GM18520 (cell line): Measurements from ENCODE around the gene FANCM.
"Not testable (repeated sequence)": the region's sequence is repeated elsewhere in the genome, so short reads cannot be mapped to it uniquely, and the experiment has no call there.

Source experiments
- ATAC-seq: cut with Tn5 transposase; IDR thresholded peaks from one replicate; pipeline ENCODE4 v1.9.1; 2021; ENCODE audit not compliant: unreplicated experiment

The FANCM gene

GRCh38 chr14:45136399-45136798 is 669 bp downstream of the FANCM start:
- no peak for ATAC-seq

GRCh38 chr14:45140661-45141187 is 5.0 kb downstream of the FANCM start:
- no peak for ATAC-seq

DNA sequence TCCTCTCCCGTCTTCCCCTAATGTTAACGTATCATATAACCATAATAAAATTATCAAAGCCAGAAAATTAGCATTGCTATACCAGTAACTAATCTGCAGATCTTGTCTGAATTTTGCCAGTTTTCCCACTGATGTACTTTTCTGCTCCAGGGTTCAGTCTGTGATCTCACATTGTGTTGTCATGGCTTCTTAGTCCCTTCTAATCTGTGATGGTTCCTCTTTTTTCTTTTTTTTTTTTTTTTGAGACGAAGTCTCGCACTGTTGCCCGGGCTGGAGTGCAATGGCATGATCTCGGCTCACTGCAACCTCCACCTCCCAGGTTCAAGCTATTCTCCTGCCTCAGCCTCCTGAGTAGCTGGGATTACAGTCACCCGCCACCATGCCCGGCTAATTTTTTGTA is 6.4 kb downstream of the FANCM start:
- not testable (repeated sequence) for ATAC-seq

DNA sequence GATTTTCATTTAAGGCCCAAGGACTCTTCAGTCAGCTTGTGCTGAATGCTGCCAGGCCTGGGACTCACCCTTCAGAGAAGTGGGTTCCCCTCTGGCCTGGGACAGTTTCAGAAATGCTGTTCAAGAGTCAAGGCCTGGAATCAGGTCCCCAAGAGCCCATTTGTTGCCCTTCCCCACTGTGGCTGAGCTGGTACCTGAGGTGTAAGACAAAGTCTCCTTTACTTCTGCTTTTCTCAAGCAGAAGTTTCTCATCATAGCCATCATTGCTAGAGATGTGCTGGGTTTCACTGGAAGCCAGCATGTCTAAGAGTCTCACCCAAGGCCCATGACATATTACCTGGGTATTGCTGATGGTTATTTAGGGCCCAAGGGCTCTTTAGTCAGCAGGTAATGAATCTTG is 8.9 kb downstream of the FANCM start:
- peak; percentile 71 for ATAC-seq

GRCh38 chr14:45145214-45145613 is 9.5 kb downstream of the FANCM start:
- ATAC-seq = peak; percentile 71

DNA sequence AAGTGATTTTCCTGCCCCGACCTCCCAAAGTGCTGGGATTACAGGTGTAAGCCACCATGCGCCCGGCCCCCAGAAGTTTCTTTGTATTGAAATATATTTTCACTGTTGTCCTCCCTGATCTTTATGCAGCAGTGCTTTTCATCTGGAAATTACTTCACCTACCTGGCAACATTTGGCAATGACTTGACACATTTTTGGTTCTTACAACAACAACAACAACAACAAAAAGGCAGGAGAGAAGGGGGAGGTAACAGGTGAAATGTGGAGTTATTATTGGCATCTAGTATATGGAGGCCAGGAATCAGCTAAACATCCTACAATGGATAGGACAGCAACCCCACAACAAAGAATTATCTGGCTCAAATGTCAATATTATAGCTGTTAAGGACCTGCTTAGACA is 13.9 kb downstream of the FANCM start:
- ATAC-seq = no peak

DNA sequence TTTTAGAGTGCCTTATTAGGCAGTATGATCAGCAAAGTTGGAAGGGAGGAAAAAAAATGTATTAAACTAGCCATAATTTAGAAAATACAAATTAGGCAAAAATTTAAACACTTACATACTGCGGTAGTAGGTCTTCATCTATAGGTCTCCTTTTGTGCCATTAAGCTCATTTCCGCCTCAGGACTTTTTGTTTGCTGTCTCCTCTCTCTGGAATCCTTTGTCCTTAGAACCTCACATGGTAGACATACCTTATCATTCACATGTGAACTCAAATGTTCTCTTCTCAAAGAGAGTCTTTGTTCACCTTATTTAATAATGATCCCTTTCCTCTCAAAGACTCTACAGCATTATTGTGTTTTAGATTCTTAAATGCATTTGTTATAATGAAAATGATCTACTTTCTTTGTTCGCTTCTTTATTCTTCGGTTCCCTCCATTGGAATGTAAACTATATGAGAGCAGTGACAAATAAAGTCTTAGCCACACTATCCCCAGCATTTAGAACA is 14.7 kb downstream of the FANCM start:
- ATAC-seq = no peak

- peak; percentile 61 for ATAC-seq
Observed at GRCh38 chr14:45156067-45156466, 20.3 kb downstream of the FANCM start.

DNA sequence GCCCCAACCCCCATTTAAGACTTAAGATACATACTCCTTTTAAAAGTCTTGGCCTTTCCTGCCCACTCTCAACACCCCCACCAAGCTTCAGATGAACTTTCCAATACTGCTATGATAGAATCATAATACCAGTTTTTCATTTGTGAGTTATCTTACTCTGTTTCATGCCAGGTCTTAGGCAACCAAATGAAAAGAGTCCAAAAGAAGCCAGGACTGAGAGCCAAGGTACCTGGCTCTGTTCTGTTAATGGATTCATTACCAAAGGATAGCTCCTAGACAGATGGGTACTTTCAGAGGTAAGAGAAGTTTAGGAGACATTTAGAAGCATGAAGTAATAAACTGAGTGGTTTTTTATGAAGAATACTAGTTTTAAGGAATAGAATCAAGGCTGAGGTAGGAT is 34.2 kb downstream of the FANCM start:
- no peak for ATAC-seq

GRCh38 chr14:45177076-45177475 is 41.3 kb downstream of the FANCM start:
- ATAC-seq = no peak

DNA sequence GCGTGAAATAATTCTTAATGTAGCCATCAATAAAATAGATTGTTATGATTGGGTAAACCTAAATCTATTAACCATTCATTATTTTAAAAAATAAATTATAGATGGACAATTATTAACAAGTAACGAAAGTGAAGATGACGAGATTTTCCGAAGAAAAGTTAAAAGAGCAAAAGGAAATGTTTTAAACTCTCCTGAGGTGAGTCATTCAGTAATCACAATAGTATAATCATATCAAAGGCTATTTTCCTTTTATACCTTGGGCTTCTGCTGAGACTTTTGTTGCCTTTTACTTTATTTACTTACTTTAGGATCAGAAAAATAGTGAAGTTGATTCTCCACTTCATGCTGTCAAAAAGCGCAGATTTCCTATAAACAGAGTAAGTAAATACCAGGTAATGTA is 45.6 kb downstream of the FANCM start:
- ATAC-seq = no peak

DNA sequence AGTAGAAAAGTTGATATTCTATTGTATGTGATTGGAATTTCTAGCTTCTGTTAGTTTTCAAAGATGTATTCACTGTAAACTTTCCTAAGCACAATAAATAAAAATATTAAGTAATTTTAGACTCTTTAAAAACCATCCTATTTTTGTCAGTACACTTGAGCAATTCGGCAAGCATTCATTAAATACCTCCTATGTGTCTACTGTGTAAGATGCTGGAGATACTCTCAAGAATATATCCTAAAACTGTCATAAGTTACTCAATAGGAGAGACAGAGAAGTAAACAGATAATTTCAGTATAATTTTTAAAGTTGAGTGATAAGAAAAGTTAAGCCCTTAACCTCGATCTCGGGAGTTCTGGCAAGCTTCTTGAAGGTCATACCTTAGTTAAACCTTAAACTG is 46.1 kb downstream of the FANCM start:
- no peak for ATAC-seq

GRCh38 chr14:45185100-45185814 is 49.5 kb downstream of the FANCM start:
- ATAC-seq = no peak

DNA sequence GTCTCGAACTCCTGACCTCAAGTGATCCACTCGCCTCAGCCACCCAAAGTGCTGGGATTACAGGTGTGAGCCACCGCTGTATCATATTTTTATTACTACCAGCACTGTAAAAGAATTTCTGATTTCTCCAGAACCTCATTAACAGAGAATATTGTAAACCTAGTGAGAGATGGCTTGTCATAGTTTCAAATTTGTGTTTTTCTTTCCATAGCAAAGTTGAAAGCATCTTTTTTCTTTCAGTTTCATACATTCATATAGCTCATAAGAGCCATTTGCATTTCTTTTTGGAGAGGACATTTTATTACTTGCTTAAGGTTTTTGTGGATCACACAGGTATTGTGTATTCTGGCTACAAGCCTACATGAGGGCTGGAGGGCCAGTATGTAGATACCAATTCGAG is 59.2 kb downstream of the FANCM start:
- peak; percentile 61 for ATAC-seq

DNA sequence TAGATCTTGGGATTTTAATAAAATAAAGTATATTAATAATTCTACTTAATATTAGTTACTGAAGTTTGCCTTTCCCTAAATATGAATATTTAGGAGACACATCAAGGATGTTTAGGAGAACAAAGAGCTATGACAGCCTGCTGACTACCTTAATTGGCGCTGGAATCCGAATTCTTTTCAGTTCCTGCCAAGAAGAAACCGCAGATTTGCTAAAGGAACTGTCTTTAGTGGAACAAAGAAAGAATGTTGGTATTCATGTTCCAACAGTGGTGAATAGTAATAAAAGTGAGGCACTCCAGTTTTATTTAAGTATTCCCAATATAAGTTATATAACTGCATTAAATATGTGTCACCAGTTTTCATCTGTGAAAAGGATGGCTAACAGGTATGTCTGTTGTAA is 62.8 kb downstream of the FANCM start:
- ATAC-seq = no peak

- no peak for ATAC-seq
Observed at GRCh38 chr14:45199230-45199629, 63.5 kb downstream of the FANCM start.

- ATAC-seq = peak; percentile 60
Observed at GRCh38 chr14:45201905-45202304, 66.2 kb downstream of the FANCM start.

DNA sequence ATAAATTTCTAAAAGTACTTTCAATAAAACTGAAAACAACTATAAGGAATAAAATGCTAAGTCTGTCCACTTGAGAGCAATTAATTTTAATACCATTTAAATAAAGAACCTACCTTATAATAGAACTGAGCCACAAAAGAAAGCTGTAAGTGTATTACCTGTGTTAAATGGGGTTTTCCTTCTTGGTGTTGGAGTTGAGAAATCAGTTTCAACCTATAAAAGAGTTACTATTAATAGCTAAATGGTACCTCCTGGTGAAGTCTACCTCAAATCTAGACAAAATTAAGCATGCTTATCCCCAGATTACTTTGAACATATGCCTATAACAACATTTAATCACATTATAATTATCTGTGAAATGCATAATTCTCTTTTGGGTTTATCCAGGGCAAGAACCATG is 68.5 kb downstream of the FANCM start:
- ATAC-seq = no peak

GRCh38 chr14:45210159-45210558 is 74.4 kb downstream of the FANCM start:
- ATAC-seq = no peak

DNA sequence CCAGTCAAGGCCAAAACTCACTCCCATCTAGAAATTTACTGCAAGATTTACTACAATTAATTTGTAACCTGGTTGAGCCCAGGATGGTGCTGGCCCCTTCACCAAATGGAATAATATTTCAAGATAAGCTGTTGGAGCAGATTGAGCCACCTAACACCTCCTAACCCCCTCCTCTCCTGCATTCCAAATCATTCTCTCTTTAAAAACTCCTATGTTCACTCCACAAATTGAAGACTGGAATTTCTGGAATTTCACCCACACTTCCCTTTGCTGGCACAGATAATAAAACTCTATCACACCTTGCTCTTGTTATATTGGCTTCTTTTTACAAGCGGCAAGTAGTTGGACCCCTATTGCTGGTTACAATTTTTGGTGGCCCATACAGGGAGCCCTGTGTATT is 75.6 kb downstream of the FANCM start:
- no peak for ATAC-seq

GRCh38 chr14:45212231-45212630 is 76.5 kb downstream of the FANCM start:
- ATAC-seq = no peak

DNA sequence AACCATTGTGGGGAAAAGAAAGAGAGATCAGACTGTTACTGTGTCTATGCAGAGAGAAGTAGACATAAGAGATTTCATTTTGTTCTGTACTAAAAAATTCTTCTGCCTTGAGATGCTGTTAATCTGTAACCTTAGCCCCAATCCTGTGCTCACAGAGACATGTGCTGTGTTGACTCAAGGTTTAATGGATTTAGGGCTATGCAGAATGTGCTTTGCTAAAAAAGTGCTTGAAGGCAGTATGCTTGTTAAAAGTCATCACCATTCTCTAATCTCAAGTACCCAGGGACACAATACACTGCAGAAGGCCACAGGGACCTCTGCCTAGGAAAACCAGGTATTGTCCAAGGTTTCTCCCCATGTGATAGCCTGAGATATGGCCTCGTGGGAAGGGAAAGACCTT is 78.0 kb downstream of the FANCM start:
- not testable (repeated sequence) for ATAC-seq

- ATAC-seq = not testable (repeated sequence)
Observed at GRCh38 chr14:45214341-45214740, 78.6 kb downstream of the FANCM start.
